Cardiac muscle cell (in vitro differentiated cells and primary cell): ENCODE data around the gene RCOR1. TPM values are rescaled to one million over a fixed set of nuclear protein-coding genes. Genes with fewer than 3 reads are reported as not detected.

Source experiments
- DNase-seq, 2 donors: peaks; one replicate each; pipeline versions ENCODE4 v3.0.0 to v3.0.0-alpha.2; 2010 to 2017; ENCODE audit warnings: low read depth in 1 of 2, low spot score in 1 of 2
- H3K27ac ChIP-seq: fragments of 200-600 bp; sonication (generic); 2 replicates; pipeline ENCODE4 v1.5.1; 2016
- H3K27me3 ChIP-seq: fragments of 200-600 bp; sonication (generic); 2 replicates; pipeline ENCODE4 v1.6.0; 2016; ENCODE audit warnings: control low read depth
- H3K36me3 ChIP-seq: fragments of 200-600 bp; sonication (generic); 2 replicates; pipeline ENCODE4 v1.5.1; 2016; ENCODE audit warnings: control low read depth
- H3K4me1 ChIP-seq: fragments of 200-600 bp; sonication (generic); 2 replicates; pipeline ENCODE4 v1.8.1; 2017; ENCODE audit warnings: low read depth, mild to moderate bottlenecking, mixed run types
- H3K4me3 ChIP-seq: fragments of 200-600 bp; sonication (generic); 2 replicates; pipeline ENCODE4 v1.5.1; 2016; ENCODE audit warnings: mild to moderate bottlenecking
- H3K9me3 ChIP-seq: fragments of 200-600 bp; sonication (generic); 2 replicates; pipeline ENCODE4 v1.5.1; 2017; ENCODE audit warnings: low read depth, mild to moderate bottlenecking, control low read depth
- polyA plus RNA-seq: library from polyadenylated mRNA; unstranded; fragments of >200 nt; fragmentation: Nextera tagmentation; extraction: Ambion mirVana; gene quantifications from 2 replicates; pipeline ENCODE4 v1.2.1, GENCODE V29; 2016
- total RNA-seq: library from RNA; depleted of rRNA; stranded (reverse); fragments of >200 nt; gene quantifications from 2 replicates; pipeline ENCODE4 v1.2.3, GENCODE V29; 2016
- TF ChIP-seq, protein P1 (sequence below): IDR thresholded peaks from 2 replicates; pipeline ENCODE4 v1.5.1; 2012; ENCODE audit warnings: low read depth, mild to moderate bottlenecking, low read length

Gene RCOR1
- total and polyA plus RNA-seq, 2 experiments from 2014 or later = 5.3 to 17.0 TPM

DNA sequence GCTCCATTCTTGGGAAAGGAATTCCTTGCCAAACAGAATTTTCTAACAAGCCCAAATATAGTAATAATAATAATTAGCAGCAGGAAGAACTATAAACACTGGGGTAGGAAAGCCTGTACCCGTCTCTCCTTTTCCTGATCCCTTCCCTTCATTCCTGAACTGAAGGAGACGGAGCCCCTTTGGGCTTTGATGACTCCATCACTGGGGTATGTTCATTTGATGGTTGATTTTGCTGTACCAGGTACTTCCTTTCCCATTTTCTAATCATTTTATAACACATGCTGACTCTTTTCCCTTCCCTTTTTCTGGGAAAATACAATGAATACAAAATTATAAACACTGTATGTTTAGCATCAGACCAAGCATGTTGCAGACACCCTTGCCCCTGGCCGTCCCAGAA is 3.6 kb upstream of the RCOR1 start:
- no peaks in the 10 kb centered on the region for H3K27me3 ChIP-seq
- H3K9me3 ChIP-seq = no peaks in the 10 kb centered on the region
- DNase-seq = no peak
- no peak overlapping the region for H3K27ac ChIP-seq
- peaks cover 22% of the 10 kb centered on the region for H3K4me1 ChIP-seq
- no peak overlapping the region for H3K4me3 ChIP-seq
- TF ChIP-seq, protein P1, sequence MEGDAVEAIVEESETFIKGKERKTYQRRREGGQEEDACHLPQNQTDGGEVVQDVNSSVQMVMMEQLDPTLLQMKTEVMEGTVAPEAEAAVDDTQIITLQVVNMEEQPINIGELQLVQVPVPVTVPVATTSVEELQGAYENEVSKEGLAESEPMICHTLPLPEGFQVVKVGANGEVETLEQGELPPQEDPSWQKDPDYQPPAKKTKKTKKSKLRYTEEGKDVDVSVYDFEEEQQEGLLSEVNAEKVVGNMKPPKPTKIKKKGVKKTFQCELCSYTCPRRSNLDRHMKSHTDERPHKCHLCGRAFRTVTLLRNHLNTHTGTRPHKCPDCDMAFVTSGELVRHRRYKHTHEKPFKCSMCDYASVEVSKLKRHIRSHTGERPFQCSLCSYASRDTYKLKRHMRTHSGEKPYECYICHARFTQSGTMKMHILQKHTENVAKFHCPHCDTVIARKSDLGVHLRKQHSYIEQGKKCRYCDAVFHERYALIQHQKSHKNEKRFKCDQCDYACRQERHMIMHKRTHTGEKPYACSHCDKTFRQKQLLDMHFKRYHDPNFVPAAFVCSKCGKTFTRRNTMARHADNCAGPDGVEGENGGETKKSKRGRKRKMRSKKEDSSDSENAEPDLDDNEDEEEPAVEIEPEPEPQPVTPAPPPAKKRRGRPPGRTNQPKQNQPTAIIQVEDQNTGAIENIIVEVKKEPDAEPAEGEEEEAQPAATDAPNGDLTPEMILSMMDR = no peak
- no peaks in the 10 kb centered on the region for H3K36me3 ChIP-seq

DNA sequence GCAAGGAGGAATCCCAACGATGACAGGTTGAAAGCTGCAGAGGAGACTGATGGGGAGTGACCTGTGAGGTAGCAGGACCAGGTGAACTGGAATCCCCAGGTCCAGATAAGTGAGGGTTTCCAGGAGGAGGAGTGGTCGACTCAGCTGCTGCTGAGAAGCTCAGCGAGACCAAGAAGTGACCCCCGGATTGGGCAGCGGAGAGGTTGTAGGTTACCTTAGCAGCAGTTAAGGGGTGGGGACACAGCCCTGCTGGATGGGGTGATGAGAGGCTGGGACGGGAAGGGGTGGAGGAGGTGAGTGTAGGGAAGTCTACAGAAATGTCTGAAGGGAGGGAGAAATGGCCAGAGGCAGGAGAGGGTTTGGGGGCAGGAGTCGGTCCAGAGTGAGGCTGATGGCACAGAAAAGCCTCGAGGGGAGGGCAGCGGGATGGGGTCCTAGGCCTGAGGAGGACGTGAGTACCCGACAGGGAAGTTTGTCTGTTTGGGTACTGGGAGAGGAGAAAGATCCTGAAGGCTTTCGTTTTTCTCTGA is 2.6 kb upstream of the RCOR1 start:
- Histone ChIP-seq H3K36me3 (no peaks in the 10 kb centered on the region), H3K4me3 (no peak overlapping the region), H3K4me1 (peaks cover 25% of the 10 kb centered on the region), H3K9me3 (no peaks in the 10 kb centered on the region), H3K27me3 (no peaks in the 10 kb centered on the region), H3K27ac (peak overlapping the region; percentile 31)
- TF ChIP-seq, protein P1 = no peak
- no peak for DNase-seq

DNA sequence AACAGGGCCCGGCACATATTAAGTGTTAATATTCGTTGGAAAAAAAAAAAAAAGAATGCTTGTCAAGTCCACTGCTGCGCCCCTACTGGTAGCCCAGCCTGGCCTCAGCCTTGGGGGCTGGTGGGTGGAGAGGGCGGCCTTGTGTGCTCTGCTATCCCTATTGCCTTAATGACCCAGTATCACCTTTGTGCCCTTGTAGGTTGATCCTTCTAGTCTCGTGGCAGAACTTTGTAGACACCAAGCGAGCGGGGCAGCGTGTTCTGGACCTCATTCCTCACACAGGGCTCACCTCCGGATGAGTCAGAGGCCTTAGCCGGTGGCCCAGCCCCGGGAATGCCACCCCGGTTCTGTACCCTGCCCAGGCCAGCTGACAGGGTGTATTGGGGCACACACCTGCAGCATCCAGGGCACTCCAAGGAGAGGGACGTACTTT is 1.8 kb upstream of the RCOR1 start:
- no peaks in the 10 kb centered on the region for H3K9me3 ChIP-seq
- TF ChIP-seq, protein P1 = peak; percentile 65
- no peaks in the 10 kb centered on the region for H3K36me3 ChIP-seq
- H3K4me1 ChIP-seq = peaks cover 22% of the 10 kb centered on the region
- no peaks in the 10 kb centered on the region for H3K27me3 ChIP-seq
- H3K27ac ChIP-seq = peak overlapping the region; percentile 98
- peak overlapping the region; percentile 100 for H3K4me3 ChIP-seq
- DNase-seq = peak; percentile 61 to 67

DNA sequence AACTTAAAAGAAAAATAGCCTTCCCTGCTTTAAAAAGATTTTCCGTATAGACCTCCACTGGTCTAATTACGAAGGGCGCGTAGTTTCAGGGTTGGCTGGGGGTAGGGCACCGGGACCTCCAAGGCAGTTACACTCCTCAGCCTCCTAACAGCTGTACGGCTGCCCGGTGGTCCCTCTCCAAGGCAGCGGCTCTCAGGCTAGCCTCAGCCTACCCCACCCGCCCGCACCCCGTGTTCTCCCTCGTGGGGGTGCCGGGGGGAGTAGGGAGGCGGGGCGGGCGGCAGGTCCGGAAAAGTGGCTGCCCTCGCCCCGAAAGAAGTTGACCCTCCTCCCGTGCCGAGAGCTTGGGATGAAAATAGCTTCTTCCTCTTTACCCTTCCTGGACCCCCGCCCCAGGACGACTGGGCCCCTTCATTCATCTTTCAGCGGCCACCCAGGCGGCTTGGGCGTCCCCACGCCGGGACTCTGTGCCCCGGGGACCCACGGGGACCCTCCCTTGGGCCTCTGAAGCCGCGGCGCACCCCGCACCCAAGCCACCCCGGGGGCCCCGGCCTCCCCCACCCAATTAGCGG is 991 bp upstream of the RCOR1 start:
- TF ChIP-seq, protein P1 = no peak
- peak; percentile 47 to 50 for DNase-seq
- Histone ChIP-seq H3K36me3 (no peaks in the 10 kb centered on the region), H3K4me1 (peaks cover 22% of the 10 kb centered on the region), H3K27me3 (no peaks in the 10 kb centered on the region), H3K27ac (peak overlapping the region; percentile 98), H3K9me3 (no peaks in the 10 kb centered on the region), H3K4me3 (peak overlapping the region; percentile 100)

DNA sequence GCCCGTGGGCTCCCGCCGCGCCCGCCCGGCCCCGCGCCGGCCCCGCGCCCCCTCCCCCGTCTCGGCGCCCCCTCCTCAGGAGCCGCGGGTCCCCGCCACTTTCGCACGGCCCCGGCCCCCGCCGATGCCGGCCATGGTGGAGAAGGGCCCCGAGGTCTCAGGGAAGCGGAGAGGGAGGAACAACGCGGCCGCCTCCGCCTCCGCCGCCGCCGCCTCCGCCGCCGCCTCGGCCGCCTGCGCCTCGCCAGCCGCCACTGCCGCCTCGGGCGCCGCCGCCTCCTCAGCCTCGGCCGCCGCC is 263 bp downstream of the RCOR1 start:
- no peaks in the 10 kb centered on the region for H3K36me3 ChIP-seq
- H3K4me1 ChIP-seq = peaks cover 22% of the 10 kb centered on the region
- no peaks in the 10 kb centered on the region for H3K27me3 ChIP-seq
- DNase-seq = no peak
- H3K27ac ChIP-seq = peak overlapping the region; percentile 98
- peak overlapping the region; percentile 100 for H3K4me3 ChIP-seq
- H3K9me3 ChIP-seq = no peaks in the 10 kb centered on the region
- TF ChIP-seq, protein P1 = no peak
